ENCODE results near the gene CTBS.

Gene CTBS

DNA sequence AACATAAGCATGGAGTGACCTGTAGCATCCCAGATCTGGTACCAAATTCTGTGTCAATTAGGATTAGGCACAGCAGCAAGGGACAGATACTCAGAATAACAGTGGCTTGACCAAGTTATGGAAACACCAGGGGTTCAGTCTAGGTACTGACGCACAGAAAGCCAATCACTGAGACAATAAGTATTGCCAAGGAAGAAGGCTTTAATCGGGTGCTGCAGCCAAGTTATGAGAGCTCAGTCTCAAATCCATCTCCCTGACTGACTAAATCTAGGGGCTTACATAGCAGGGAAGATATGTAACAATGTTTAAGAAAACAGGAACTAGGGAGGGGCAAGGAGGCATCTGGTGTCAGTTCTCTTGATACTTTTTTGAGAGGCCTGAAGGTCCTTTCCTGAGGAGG, 39.6 kb upstream of the CTBS start:
- TF ChIP-seq, protein P1, sequence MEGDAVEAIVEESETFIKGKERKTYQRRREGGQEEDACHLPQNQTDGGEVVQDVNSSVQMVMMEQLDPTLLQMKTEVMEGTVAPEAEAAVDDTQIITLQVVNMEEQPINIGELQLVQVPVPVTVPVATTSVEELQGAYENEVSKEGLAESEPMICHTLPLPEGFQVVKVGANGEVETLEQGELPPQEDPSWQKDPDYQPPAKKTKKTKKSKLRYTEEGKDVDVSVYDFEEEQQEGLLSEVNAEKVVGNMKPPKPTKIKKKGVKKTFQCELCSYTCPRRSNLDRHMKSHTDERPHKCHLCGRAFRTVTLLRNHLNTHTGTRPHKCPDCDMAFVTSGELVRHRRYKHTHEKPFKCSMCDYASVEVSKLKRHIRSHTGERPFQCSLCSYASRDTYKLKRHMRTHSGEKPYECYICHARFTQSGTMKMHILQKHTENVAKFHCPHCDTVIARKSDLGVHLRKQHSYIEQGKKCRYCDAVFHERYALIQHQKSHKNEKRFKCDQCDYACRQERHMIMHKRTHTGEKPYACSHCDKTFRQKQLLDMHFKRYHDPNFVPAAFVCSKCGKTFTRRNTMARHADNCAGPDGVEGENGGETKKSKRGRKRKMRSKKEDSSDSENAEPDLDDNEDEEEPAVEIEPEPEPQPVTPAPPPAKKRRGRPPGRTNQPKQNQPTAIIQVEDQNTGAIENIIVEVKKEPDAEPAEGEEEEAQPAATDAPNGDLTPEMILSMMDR (IDR thresholded peaks at IDR 0.05) = no peak

DNA sequence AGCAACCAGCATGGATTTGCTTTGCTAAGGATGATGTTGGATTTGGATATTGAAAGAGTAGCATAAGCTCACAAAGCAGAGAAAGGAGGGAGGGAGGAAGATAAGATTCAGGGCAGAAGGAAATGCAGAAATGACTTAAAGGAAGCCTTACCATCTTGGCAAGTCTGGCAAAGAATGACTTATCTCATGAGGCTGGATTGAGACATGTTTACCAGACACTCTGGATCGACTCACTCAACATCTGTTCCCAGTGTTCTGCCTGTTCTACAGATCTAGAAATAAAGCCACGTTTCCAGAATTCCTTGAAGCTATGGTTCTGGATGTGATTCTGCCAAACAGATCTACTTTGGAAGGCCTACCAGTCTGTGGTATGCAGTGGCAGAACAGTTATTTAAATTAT, 38.8 kb upstream of the CTBS start:
- no peak for DNase-seq (ENCODE audit: low spot score)
- H3K4me3 ChIP-seq = no peak overlapping the region
- TF ChIP-seq, protein P1 (IDR thresholded peaks at IDR 0.05) = no peak
- no peak overlapping the region for H3K27ac ChIP-seq

More for the DNA sequence above, 39.6 kb upstream of the CTBS start:
- H3K27ac ChIP-seq = no peak overlapping the region
- no peak overlapping the region for H3K4me3 ChIP-seq
- no peak for DNase-seq (ENCODE audit: low spot score)

DNA sequence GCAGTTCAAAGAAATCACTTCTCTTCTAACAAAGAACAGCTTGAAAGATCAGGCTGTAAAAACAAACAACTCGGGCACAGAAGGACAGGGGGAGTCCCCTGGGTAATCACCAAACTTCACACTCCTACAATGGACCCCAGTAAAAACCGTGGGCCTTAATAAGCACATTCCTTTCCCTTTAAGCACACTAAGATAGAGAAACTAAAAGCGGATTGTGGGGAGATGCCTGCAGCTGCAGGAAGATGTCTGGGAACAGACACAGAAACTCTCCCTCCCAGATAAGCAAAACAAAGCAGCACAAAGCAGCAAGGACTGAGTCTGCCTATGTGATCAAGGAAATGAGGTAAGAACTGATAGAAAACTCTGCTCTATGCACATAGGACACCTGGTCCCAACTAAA, 37.6 kb upstream of the CTBS start:
- H3K27ac ChIP-seq = no peak overlapping the region
- TF ChIP-seq, protein P1 (IDR thresholded peaks at IDR 0.05) = no peak
- H3K4me3 ChIP-seq = no peak overlapping the region
- no peak for DNase-seq (ENCODE audit: low spot score)

DNA sequence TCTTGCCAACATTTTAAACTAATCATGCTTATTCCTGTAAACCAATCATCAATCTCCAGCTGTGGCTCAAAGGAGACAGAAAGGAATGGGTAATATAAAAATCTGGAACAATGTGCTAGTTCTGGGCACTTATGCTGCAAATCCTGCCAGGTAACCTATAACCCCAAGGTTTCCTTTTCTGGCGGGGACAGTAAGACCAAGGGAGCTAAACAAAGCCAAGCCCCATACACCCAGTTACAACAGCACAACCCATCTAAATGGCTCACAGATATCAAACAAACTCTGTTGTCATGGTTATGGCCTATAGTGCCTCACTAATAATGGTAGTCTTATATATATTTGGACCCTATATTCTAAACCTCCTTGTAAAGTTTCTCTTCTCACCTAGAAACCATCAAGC, 36.9 kb upstream of the CTBS start:
- TF ChIP-seq, protein P1 (IDR thresholded peaks at IDR 0.05) = no peak
- DNase-seq (ENCODE audit: low spot score) = no peak
- Histone ChIP-seq H3K4me3 (no peak overlapping the region), H3K27ac (no peak overlapping the region)

DNA sequence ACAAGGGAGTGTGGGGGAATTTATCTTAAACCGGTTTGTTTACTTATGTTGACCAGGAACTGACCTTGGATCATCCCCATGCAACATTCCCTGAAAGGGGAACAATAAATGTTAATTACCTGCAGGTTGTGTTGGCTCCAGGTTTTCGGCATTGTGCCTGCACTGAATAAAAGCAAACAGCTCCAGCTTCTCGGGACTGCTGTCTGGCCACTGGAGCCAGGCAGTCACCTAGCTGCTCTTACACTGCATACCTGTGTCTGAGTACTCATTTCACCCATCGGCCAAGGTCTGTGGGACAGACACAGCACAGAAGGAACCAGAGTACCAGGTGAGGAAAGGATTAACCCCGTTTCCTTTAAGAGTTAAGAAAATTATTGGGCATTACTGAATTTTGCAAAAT, 32.7 kb upstream of the CTBS start:
- Histone ChIP-seq H3K4me3 (no peak overlapping the region), H3K27ac (no peak overlapping the region)
- TF ChIP-seq, protein P1 (IDR thresholded peaks at IDR 0.05) = no peak
- DNase-seq (ENCODE audit: low spot score) = no peak

DNA sequence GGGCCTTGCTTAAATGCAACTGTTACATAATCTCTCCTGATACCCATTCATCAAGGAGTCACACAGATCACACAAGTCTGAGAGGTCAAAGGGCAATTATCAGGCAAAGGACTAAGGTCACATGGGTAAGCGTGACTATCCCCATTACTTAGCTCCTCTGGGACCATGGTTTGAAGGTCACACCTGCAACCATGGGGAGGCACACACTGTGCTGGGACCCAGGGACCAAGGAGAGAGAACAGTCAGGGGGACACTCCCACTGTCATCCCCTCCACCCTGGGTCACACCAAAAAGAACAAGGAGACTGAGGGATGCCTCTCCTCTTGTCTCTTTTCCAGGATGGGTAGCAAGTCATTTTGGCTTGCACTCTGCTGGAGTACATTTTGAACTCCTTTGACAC, 30.9 kb upstream of the CTBS start:
- DNase-seq (ENCODE audit: low spot score) = no peak
- TF ChIP-seq, protein P1 (IDR thresholded peaks at IDR 0.05) = no peak
- Histone ChIP-seq H3K4me3 (no peak overlapping the region), H3K27ac (peak overlapping the region in 1 of 2 donors; percentile 79)

DNA sequence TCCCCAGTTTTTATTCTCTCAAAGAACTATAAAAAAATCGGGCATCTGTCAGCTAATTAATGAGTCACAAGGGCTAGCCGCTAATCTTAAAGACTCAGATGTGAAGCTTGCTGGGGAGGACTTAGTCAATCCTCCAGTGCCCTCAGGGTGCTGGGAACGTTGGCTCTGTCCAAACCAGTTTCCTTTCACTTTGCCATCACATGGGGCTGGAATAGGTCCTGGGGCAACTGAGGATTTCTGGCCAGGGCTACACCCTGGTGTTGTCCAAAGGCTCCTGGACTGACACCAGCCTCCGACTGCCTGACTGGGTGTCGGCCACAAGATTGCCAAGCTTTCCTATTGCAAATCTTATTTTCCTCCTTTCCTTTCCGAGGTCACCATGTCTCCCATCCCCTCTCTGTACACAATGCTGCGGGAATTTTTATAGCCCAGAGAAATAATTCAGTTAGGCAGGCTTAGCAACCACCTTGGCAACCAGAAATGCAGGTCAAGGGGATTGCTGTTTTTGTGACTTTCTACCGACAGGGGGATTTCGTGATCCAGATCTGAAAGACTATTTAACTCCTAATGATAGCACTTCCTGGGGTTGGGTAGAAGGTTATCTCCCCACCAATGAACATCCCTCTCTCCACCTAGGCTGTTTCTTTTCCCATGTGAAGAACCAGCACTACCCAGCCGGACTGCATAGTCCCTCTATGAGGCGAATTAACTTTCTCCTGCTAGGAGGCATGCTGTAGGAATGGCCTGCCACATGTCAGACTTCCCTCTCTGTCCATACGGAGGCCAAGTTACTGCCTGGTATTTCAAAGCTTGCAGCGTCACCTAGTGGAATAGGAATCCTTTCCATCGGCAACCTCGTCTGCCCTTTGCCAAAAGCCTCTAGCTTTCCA, 29.9 kb upstream of the CTBS start:
- H3K4me3 ChIP-seq = peak overlapping the region; percentile 65
- H3K27ac ChIP-seq = peak overlapping the region; percentile 31 to 79
- DNase-seq (ENCODE audit: low spot score) = peak; percentile 79

More for the DNA sequence above, 29.9 kb upstream of the CTBS start:
- TF ChIP-seq, protein P1 (IDR thresholded peaks at IDR 0.05) = peak; percentile 67
